Astrocyte (in vitro differentiated cells and primary cell): Measurements from ENCODE around the gene CD81.

Experiments used
- EZH2 ChIP-seq: IDR thresholded peaks from 2 replicates; pipeline ENCODE4 v1.6.1; 2012; ENCODE audit warnings: mild to moderate bottlenecking, low read length, inconsistent platforms; ENCODE audit not compliant: insufficient read depth
- TF ChIP-seq, protein P1 (sequence below): IDR thresholded peaks from 2 replicates; pipeline ENCODE4 v1.5.1; 2011; ENCODE audit warnings: low read depth, mild to moderate bottlenecking, inconsistent platforms, low read length, moderate library complexity; ENCODE audit not compliant: insufficient read depth

GRCh38 chr11:2445746-2446551 lies 68.8 kb downstream of the CD81 start:
- TF ChIP-seq, protein P1, sequence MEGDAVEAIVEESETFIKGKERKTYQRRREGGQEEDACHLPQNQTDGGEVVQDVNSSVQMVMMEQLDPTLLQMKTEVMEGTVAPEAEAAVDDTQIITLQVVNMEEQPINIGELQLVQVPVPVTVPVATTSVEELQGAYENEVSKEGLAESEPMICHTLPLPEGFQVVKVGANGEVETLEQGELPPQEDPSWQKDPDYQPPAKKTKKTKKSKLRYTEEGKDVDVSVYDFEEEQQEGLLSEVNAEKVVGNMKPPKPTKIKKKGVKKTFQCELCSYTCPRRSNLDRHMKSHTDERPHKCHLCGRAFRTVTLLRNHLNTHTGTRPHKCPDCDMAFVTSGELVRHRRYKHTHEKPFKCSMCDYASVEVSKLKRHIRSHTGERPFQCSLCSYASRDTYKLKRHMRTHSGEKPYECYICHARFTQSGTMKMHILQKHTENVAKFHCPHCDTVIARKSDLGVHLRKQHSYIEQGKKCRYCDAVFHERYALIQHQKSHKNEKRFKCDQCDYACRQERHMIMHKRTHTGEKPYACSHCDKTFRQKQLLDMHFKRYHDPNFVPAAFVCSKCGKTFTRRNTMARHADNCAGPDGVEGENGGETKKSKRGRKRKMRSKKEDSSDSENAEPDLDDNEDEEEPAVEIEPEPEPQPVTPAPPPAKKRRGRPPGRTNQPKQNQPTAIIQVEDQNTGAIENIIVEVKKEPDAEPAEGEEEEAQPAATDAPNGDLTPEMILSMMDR: no peak
- no peak for TF ChIP-seq EZH2
